ENCODE data around the gene CORO1C.

- TF ChIP-seq EZH2 (IDR thresholded peaks at IDR 0.05; ENCODE audit: borderline replicate concordance, low read depth, low read length, poor library complexity, severe bottlenecking) (no peak), CTCF (conservative IDR thresholded peaks at IDR 0.05; ENCODE audit: low read depth, low read length) (no peak)
Measured at GRCh38 chr12:108620236-108620879, 111.0 kb downstream of the CORO1C start.
